Measurements from ENCODE around the gene GPM6B. TPM values are rescaled to one million over a fixed set of nuclear protein-coding genes. Genes with fewer than 3 reads are reported as not detected.

The GPM6B gene
- total and polyA plus RNA-seq, 8 donors, result 0.29 to 67.9 (median 8.3) TPM

GRCh38 chrX:13774696-13775095 is 42.2 kb downstream of the GPM6B start:
- no peak for DNase-seq
- TF ChIP-seq POLR2A (IDR thresholded peaks at IDR 0.05) (no peak), CTCF (IDR thresholded peaks at IDR 0.05) (no peak), EP300 (IDR thresholded peaks at IDR 0.05) (no peak), POLR2AphosphoS5 (IDR thresholded peaks at IDR 0.05) (no peak)
- H3K4me3 ChIP-seq, result no peak overlapping the region
- H3K27ac ChIP-seq, result no peak overlapping the region
- H3K27me3 ChIP-seq, result no peaks in the 10 kb centered on the region
- H3K9me3 ChIP-seq, result no peaks in the 10 kb centered on the region
- H3K36me3 ChIP-seq, result peaks cover 0 to 47% (median 39%) of the 10 kb centered on the region in 4 donors
- no peaks in the 10 kb centered on the region for H3K4me1 ChIP-seq
- intact Hi-C loops (cut with DNase I; ENCODE audit: low total_unique reads), result no loop called here
- 79 to 95% (median 86%) methylated on average over 2 of the region's 2 CpGs for whole genome bisulfite sequencing, 5 donors

GRCh38 chrX:13770013-13770535 is 46.8 kb downstream of the GPM6B start:
- no peak overlapping the region for H3K4me3 ChIP-seq
- no peak for TF ChIP-seq EP300 (IDR thresholded peaks at IDR 0.05)
- no peak for TF ChIP-seq CTCF (IDR thresholded peaks at IDR 0.05)
- no peak for TF ChIP-seq POLR2AphosphoS5 (IDR thresholded peaks at IDR 0.05)
- TF ChIP-seq POLR2A (IDR thresholded peaks at IDR 0.05), result no peak
- DNase-seq, result no peak
- WGBS, 5 donors, result 86 to 96% (median 88%) methylated on average over 3 of the region's 3 CpGs
- H3K36me3 ChIP-seq, result peaks cover 0 to 69% (median 61%) of the 10 kb centered on the region in 4 donors
- H3K9me3 ChIP-seq, result no peaks in the 10 kb centered on the region
- H3K4me1 ChIP-seq, result peaks cover 0 to 13% (median 9%) of the 10 kb centered on the region in 4 donors
- no peaks in the 10 kb centered on the region for H3K27me3 ChIP-seq
- H3K27ac ChIP-seq, result no peak overlapping the region
- intact Hi-C loops (cut with DNase I; ENCODE audit: low total_unique reads), result no loop called here

GRCh38 chrX:13768939-13769338 is 48.0 kb downstream of the GPM6B start:
- Histone ChIP-seq H3K27me3 (no peaks in the 10 kb centered on the region), H3K4me3 (no peak overlapping the region), H3K36me3 (peaks cover 0 to 59% (median 50%) of the 10 kb centered on the region in 4 donors), H3K9me3 (no peaks in the 10 kb centered on the region), H3K27ac (no peak overlapping the region), H3K4me1 (peaks cover 8 to 25% (median 19%) of the 10 kb centered on the region in 4 donors)
- no peak for DNase-seq
- WGBS, 5 donors, result 89 to 95% (median 92%) methylated on average over 4 of the region's 4 CpGs
- TF ChIP-seq EP300 (IDR thresholded peaks at IDR 0.05), result no peak
- no peak for TF ChIP-seq CTCF (IDR thresholded peaks at IDR 0.05)
- no peak for TF ChIP-seq POLR2AphosphoS5 (IDR thresholded peaks at IDR 0.05)
- no peak for TF ChIP-seq POLR2A (IDR thresholded peaks at IDR 0.05)
- intact Hi-C loops (cut with DNase I; ENCODE audit: low total_unique reads), result no loop called here

- Histone ChIP-seq H3K36me3 (peaks cover 0 to 78% (median 55%) of the 10 kb centered on the region in 4 donors), H3K4me3 (no peak overlapping the region), H3K4me1 (peaks cover 13 to 59% (median 31%) of the 10 kb centered on the region in 4 donors), H3K27ac (peak overlapping the region; percentile 49 to 72 (median 64)), H3K9me3 (no peaks in the 10 kb centered on the region), H3K27me3 (no peaks in the 10 kb centered on the region)
- TF ChIP-seq CTCF (IDR thresholded peaks at IDR 0.05) (peak in 3 of 7 experiments; percentile 27 to 43 (median 32)), EP300 (IDR thresholded peaks at IDR 0.05) (no peak), POLR2A (IDR thresholded peaks at IDR 0.05) (no peak), POLR2AphosphoS5 (IDR thresholded peaks at IDR 0.05) (peak in 2 of 3 donors; percentile 32 to 48)
- peak; percentile 60 to 72 for DNase-seq
- intact Hi-C loops (cut with DNase I; ENCODE audit: low total_unique reads), result no loop called here
- 23 to 60% (median 38%) methylated on average over 5 to 6 of the region's 6 CpGs for WGBS, 5 donors
Observed at GRCh38 chrX:13764765-13765164, 52.1 kb downstream of the GPM6B start.

All from stomach (tissue), 9 donors.